Measurements from ENCODE around the gene SLIT3.

GRCh38 chr5:169029037-169029436 lies 271.9 kb downstream of the SLIT3 start:
- TF ChIP-seq SP1 (IDR thresholded peaks at IDR 0.05) (no peak), TARDBP (IDR thresholded peaks at IDR 0.05) (no peak), FOXM1 (IDR thresholded peaks at IDR 0.05; ENCODE audit: borderline replicate concordance) (no peak), BHLHE40 (IDR thresholded peaks at IDR 0.05; ENCODE audit: borderline replicate concordance) (no peak), HDGF (IDR thresholded peaks at IDR 0.05; ENCODE audit: borderline replicate concordance) (no peak), ARNT (IDR thresholded peaks at IDR 0.05) (no peak), FOXK2 (IDR thresholded peaks at IDR 0.05) (no peak), ZNF384 (IDR thresholded peaks at IDR 0.05) (no peak), NFRKB (IDR thresholded peaks at IDR 0.05) (no peak), CTBP1 (IDR thresholded peaks at IDR 0.05; ENCODE audit: borderline replicate concordance) (no peak), PKNOX1 (IDR thresholded peaks at IDR 0.05) (no peak)
